GM18519 (cell line): ENCODE results near the gene BDH1.
"Not testable (repeated sequence)": the region's sequence is repeated elsewhere in the genome, so short reads cannot be mapped to it uniquely, and the experiment has no call there.

Source experiments
- ATAC-seq: cut with Tn5 transposase; IDR thresholded peaks from one replicate; pipeline ENCODE4 v1.9.1; 2021; ENCODE audit warnings: mild to moderate bottlenecking, moderate library complexity; ENCODE audit not compliant: unreplicated experiment, low FRiP score

BDH1 gene

GRCh38 chr3:197491478-197491877 lies 64.3 kb downstream of the BDH1 start:
- ATAC-seq = no peak

DNA sequence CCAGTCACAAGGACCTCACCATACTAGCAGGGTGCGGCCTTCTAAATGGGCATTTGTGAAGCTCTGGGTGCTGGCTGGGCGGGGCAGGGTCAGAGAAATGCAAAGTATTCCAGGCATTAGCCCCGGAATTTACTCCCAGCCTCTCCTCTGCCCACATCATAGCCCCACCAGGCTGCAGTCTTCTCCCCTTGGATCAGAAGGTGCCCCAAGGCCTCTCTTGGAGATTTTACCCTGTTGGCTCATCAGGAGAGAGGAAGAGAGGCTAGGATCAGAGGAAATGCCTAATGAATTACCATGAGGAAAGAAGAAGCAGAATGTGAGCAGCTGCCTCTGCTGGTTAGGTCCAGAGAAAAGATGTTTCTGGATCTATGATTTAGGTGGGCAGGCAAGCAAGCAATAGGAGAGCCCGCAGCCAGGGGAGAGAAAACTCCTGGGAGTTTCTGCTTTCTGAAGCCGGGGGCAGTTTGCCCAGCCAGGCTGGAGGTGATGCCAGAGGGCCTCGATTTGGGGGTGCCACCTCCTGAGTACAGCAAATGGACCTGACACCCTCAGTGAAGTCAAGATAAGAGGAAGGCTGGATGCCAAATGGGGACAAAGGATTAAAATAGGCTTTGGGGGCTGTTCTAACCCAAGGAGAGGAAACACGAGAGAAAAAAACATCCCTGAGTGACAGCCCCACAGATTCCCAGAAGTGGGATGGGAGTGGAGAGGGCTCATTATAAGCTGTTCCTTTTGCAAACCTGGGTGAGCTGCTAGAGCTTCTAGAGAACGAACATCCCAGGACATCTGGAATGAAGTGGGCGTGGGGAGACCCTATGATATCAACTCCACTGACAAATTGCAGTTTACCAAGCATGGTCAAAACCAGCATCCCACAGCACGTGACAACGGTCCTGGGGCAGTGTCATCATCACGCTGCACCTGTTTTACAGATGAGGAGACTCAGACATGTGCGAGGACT lies 65.4 kb downstream of the BDH1 start:
- no peak for ATAC-seq

DNA sequence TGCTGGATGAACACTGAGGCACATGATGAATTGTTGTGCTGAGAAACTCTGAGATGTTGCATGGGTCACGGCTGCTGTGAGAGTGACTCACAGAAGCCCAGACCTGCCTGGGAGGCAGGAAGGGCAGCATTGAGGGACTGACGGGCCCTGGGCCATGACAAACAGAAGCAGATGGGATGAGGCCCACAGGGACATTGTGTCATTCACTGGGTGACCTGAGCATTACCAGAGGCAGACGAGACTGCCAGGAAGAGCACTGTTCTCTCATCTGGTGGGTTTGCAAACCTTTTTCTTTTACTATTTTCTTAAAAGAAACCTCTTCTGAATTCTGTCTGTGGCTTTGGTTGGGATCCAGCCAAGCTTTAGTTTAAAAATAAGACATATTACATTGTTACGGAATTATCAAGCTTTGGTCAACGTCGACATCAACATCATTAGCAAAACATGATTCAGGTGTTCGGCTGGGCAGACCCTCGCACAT lies 67.8 kb downstream of the BDH1 start:
- no peak for ATAC-seq

DNA sequence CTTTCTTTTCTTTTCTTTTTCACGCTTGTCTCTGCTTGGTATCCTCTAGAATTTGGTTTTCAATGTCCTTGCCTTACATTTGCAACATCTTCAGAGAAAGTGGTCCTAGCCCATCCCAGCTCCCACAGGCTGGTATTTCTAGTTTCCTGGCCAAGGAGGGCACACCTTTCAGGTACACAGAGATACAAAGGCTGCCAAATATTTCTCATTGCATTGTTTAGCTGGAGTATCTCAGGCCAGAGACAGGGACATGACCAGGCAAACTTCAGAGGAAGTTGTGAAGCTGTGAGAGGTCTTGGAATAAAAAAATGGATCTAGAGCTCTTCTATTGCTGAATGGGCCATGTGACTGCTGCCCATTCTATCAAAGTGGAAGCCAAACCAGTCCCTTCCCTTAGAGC lies 68.9 kb downstream of the BDH1 start:
- no peak for ATAC-seq

DNA sequence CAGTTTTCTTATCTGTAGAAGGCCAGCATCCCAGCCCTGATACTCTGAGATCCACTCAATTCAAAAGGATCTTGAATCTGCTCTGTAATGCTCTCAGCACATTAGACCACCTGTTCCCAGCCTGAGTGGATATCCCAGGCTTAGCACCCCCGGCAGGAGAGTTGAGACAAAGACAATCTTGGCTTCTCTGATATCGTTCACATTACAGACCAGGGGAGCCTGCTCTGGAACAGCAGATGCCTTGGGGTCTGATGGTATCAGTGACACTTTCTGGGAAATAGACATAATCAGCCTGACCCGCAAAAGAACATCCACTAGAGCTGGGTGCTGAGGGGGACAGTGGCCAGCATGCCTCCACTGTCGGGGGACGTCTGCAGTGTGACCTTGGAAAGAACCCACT lies 70.6 kb downstream of the BDH1 start:
- ATAC-seq = no peak

- ATAC-seq = no peak
These were observed 71.4 kb downstream of the BDH1 start for GRCh38 chr3:197484204-197484901.

DNA sequence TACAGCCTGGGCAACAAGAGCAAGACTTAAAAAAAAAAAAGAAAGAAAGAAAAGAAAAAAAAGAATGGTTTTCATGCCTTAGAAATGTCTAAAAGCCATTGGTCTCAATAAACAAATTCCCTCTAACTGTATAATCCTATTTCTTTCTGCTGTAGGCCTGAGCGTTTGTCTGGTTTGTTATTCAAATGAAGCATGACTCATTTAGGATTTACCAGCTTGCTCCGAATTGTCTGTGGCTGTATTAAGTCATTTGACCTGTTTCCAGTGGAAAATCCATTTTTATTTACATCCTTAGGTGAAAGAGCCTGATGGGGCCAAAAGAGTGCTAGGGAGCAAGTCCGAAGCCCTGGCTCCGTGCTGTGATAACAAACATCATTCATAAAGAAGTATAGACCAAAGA lies 73.8 kb downstream of the BDH1 start:
- no peak for ATAC-seq

DNA sequence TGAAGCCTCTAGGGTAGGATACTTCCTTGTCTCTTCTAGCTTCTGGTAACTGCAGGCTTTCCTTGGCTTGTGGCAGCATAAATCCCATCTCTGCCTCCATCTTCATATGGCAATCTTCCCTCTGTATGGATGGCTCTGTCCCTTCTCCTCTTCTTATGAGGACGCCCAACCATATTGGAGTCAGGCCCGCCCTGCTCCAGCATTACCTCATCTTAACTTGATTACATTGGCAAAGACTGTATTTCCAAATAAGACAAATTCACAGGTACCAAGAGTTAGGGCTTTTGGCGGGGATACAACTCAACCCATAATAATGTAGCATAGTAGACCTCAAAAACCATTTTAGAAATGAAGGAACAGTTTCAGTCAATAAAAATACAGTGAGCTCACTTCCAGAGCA lies 75.4 kb downstream of the BDH1 start:
- ATAC-seq = no peak

DNA sequence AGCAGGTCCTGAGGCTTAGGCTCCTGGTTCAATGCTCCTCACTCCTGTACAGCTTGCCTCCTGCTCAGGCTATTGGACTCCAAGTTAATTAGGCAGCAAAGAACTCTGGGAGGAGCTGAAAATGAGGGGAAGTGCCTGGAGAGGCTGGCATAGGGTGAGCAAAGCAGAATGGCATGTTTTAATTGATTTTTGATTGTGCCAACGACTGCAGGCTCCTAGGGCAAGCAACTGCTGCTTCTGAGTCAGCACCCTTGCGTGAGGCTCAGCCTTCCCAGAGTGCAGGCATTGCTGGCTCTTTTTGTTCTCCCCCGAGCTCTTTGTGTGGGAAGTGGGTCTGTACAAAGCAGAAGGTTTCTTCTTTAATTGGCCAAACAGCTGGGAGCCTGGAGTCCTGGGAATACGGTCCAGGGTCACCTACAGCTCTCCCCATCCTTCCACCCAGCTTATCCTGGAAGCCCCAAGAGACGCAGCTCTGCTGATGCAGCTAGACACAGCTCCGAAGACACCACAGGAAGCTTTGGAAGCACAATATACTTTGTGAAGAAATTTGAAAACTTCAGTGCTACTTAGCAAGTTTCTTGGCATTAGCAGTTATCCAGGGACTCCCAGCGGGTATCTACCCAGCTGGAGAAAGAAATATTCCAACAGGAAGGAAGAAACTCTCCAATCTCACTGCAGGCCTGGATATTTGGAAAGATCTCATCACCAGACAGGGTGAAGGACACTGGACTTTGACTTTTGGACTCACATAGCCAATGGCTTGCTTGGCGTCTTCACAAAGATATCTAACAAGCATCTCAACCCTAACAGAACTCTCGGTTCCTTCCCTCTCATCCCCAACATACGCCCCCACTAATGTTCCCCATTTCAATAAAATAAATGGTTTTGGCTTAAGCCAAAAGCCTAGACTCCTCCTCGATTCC lies 76.8 kb downstream of the BDH1 start:
- ATAC-seq = no peak

DNA sequence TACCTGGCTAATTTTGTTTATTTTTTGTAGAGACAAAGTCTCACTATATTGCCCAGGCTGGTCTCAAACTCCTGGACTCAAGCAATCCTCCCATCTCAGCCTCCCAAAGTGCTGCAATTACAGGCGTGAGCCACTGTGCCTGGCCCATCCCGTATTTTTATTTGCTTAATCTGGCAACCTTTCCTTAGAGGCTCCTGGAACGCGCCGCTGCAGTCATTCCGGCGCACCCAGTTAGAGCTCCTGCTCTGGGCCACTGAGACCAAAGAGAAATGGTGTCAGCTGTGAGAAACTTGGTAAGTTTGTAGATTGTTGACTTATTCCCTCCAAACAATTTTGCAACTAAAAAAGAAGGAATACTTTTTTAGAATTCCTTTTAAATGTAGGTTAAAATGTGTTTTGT lies 78.0 kb downstream of the BDH1 start:
- not testable (repeated sequence) for ATAC-seq

DNA sequence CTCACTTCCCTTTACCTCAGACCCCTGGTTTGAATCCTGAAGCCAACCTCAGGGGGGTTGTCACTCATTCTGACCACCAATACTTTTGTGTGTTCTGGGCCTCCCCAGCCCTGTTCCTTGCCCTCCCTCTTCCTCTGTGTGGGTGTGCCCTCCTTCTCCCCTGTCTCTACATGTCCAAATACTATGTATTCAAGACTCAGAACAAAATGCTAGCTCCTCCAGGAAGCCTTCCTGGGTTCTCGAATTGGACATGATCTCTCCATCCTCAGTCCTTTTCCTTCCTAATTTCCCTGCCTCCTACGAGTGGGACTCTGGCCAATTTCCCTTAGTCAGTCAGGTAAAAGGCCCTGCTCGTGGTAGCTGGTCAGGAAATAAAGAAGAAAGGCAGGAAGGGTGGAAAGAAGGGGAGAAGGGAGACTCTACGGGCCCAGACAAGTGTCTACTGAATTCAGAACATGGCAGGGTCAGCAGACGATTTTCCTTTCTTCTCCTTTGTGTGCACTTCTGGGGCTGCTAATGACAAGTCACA lies 79.7 kb downstream of the BDH1 start:
- no peak for ATAC-seq

- no peak for ATAC-seq
These were observed 80.3 kb downstream of the BDH1 start for GRCh38 chr3:197475514-197475913.

DNA sequence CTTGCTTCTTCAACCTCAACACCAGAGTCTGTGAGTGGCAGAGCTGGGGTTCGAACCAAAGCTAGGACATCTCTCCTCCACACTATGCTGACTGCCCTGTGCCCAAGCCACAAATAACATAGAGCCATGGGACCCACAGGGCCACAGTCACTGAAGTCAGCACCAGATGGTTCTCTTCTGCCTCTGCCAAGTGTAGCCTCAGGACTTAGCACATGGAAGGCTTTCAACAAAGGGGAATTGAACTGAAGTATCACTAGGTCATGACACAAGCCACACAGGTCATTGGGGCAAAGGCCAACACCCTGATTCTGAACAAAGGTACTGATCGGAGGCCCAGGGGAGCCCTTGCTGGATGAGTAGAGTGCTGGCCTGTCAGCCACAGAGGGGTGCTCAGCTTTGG lies 83.6 kb downstream of the BDH1 start:
- ATAC-seq = no peak

- ATAC-seq = no peak
These were observed 84.4 kb downstream of the BDH1 start for GRCh38 chr3:197471221-197472010.

DNA sequence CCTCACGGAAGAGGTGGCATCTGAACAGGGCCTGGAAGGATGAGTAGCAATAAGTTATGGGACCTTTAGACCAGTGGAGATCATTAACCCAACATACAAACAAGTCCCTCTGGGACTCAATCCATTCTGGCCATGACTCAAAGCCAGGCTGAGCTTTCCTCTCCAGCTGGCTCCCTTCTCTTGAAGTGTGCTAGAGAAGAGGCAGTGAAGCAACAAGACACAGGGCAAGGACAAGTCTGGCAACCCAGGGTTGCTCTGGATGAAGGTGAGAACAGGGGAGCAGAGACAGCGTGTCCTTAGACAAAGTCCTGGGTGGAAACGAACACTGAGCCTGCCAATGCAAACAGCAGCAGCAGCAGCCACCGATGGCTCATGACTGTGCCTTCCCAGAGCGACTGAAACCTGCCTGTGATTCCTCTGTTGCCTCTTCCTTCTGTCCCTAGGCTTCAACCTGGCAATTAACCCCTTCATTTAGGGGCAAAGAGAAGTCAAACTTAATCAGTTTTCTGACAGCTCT lies 86.8 kb downstream of the BDH1 start:
- ATAC-seq = no peak

GRCh38 chr3:197468167-197468566 lies 87.6 kb downstream of the BDH1 start:
- ATAC-seq = no peak

GRCh38 chr3:197466586-197467399 lies 89.0 kb downstream of the BDH1 start:
- no peak for ATAC-seq

DNA sequence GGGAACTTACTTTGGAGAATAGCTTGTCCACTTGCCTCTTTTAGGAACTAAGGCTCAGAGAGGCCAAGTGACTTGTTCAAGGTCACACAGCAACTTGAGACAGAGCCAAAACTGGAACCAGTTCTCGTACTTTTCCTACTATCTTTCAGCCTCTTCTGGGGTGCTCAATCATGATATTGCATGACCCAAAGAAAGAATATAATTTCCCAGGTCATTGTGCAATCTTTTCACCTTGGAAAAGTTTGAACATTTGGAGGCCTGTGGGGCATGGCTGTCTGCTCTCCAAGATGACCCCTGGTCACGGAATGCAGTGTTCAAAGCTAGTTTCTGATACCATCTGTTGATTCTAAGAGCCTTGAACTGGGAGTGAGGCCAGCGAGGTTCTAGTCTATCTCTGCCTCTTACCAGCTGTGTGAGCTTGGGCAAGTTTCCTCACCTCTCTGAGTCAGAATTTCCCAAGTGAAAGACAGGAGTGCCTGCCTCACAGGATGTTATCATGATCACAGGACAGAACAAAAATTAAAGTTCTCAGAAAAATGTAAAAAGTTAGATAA lies 89.7 kb downstream of the BDH1 start:
- ATAC-seq = no peak
